ENCODE data around the gene KIAA0586. TPM values are rescaled to one million over a fixed set of nuclear protein-coding genes. Genes with fewer than 3 reads are reported as not detected.
"Not testable (repeated sequence)": the region's sequence is repeated elsewhere in the genome, so short reads cannot be mapped to it uniquely, and the experiment has no call there.

The KIAA0586 gene
- total RNA-seq, 4 donors from 2014 or later = 9.6 to 16.8 (median 13.9) TPM

DNA sequence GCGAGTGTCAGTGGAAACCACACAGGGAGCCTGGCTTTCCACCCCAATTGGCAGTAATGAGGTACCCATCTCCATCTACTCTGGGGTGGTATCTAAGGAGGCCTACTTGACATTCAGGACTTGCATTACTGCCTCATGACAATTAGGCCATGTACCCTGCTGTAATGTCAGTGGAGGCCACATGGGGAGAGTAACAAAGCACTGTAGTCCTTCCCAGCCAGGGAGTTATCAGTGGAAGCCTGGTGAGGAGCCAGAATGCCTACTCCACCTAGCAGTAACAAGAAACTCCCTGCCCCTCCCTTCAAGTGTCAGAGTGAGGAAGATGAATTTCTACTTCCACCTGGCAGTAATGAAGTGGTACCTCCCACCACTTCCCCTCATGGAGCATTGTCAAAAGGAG lies 12.7 kb upstream of the KIAA0586 start:
- TF ChIP-seq CTCF (IDR thresholded peaks at IDR 0.05) (no peak), POLR2A (IDR thresholded peaks at IDR 0.05) (no peak)
- Histone ChIP-seq H3K9me3 (no peaks in the 10 kb centered on the region), H3K36me3 (peaks cover 0 to 87% (median 11%) of the 10 kb centered on the region in 3 donors), H3K27me3 (no peaks in the 10 kb centered on the region), H3K27ac (no peak overlapping the region), H3K4me1 (no peaks in the 10 kb centered on the region), H3K4me3 (no peak overlapping the region)
- 100% methylated on average over 1 of the region's 1 CpG; no CpG with 5 or more reads in 1 of the 2 donors for WGBS, 2 donors
- intact Hi-C loops (cut with DNase I) = no loop called here
- no peak for DNase-seq

- intact Hi-C loops (cut with DNase I) = no loop called here
- H3K36me3 ChIP-seq = peaks cover 0 to 87% (median 3%) of the 10 kb centered on the region in 3 donors
- no peaks in the 10 kb centered on the region for H3K4me1 ChIP-seq
- no peaks in the 10 kb centered on the region for H3K27me3 ChIP-seq
- no peaks in the 10 kb centered on the region for H3K9me3 ChIP-seq
- no peak for DNase-seq
- 89 to 93% methylated on average over 10 of the region's 10 CpGs for WGBS, 2 donors
- TF ChIP-seq POLR2A (IDR thresholded peaks at IDR 0.05) (no peak), CTCF (IDR thresholded peaks at IDR 0.05) (no peak)
- no peak overlapping the region for H3K27ac ChIP-seq
- H3K4me3 ChIP-seq = no peak overlapping the region
Observed at GRCh38 chr14:58415636-58416547, 11.6 kb upstream of the KIAA0586 start.

GRCh38 chr14:58416934-58417333 lies 10.6 kb upstream of the KIAA0586 start:
- H3K27ac ChIP-seq; DNase-seq; H3K4me3 ChIP-seq; H3K9me3 ChIP-seq; H3K27me3 ChIP-seq; intact Hi-C loops (cut with DNase I); H3K4me1 ChIP-seq: not testable (repeated sequence)
- peaks cover 0 to 87% (median 0%) of the 10 kb centered on the region in 3 donors for H3K36me3 ChIP-seq
- WGBS, 2 donors = 90 to 91% methylated on average over 1 of the region's 1 CpG

GRCh38 chr14:58426670-58427280 lies 744 bp upstream of the KIAA0586 start:
- intact Hi-C loops (cut with DNase I) = no loop called here
- H3K4me1 ChIP-seq = peaks cover 3 to 40% (median 18%) of the 10 kb centered on the region in 3 donors
- no peak for TF ChIP-seq POLR2A (IDR thresholded peaks at IDR 0.05)
- no peak for TF ChIP-seq CTCF (IDR thresholded peaks at IDR 0.05)
- peak overlapping the region; percentile 88 to 97 (median 90) for H3K27ac ChIP-seq
- 0 to 1% methylated on average over 16 to 18 of the region's 35 CpGs for WGBS, 2 donors
- DNase-seq = no peak
- H3K4me3 ChIP-seq = peak overlapping the region; percentile 73 to 96 (median 90)
- no peaks in the 10 kb centered on the region for H3K9me3 ChIP-seq
- peaks cover 0 to 30% (median 11%) of the 10 kb centered on the region in 3 donors for H3K36me3 ChIP-seq
- no peaks in the 10 kb centered on the region for H3K27me3 ChIP-seq

GRCh38 chr14:58428118-58428683 lies 682 bp downstream of the KIAA0586 start:
- peak overlapping the region; percentile 73 to 96 (median 90) for H3K4me3 ChIP-seq
- DNase-seq = no peak
- TF ChIP-seq POLR2A (IDR thresholded peaks at IDR 0.05) (no peak), CTCF (IDR thresholded peaks at IDR 0.05) (no peak)
- peak overlapping the region; percentile 88 to 97 (median 90) for H3K27ac ChIP-seq
- intact Hi-C loops (cut with DNase I) = no loop called here
- H3K36me3 ChIP-seq = peaks cover 0 to 30% (median 5%) of the 10 kb centered on the region in 3 donors
- no peaks in the 10 kb centered on the region for H3K9me3 ChIP-seq
- 0% methylated on average over 10 of the region's 10 CpGs for whole genome bisulfite sequencing, 2 donors
- no peaks in the 10 kb centered on the region for H3K27me3 ChIP-seq
- H3K4me1 ChIP-seq = peaks cover 3 to 40% (median 18%) of the 10 kb centered on the region in 3 donors

Data from esophagus squamous epithelium (tissue), 5 donors.